Activated T-cell treated with anti-CD3 and anti-CD28 coated beads, Interleukin-2, amount 50 U/mL, for 48 hours (primary cell): ENCODE results near the gene SLC38A3.

ENCODE experiments used
- DNase-seq, 2 experiments: peaks; one replicate each; pipeline ENCODE4 v3.0.0-alpha.2; 2020

The SLC38A3 gene

DNA sequence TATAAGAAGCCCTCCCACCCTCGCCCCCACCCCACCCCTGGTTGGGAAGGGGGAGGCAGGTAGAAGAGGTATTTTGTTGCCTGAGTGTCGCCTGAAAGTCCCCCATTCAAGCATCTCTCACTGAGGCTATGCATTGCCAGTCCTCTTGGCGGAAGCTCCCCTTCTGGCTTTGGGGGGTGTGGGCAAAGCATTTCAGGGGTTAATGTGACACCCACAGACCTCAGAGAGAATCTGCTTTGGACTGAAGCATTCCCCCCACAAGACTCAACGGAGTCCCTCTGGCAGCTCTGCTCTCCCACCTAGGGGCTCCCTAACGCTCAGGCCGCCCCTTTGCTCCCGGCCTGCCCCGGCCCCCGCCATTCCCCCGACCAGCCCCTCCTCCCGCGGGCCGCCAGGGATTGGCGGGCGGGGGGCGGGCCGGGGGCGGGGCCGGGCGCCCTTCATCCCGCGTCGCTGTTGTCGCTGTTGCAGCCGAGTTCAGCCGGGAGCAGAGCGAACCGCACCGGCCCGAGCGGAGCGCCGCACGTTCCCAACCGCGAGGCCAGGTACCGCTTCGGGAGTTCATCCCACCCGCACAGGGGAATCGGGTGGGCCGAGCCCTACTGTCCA is at the start of gene SLC38A3:
Gene SLC38A3 (plus strand): TSS at position 468 of the 609 bp plus-strand sequence. CDS start 8,929 bp downstream, outside the sequence.
- DNase-seq: peak in 1 of 2 experiments; percentile 33

DNA sequence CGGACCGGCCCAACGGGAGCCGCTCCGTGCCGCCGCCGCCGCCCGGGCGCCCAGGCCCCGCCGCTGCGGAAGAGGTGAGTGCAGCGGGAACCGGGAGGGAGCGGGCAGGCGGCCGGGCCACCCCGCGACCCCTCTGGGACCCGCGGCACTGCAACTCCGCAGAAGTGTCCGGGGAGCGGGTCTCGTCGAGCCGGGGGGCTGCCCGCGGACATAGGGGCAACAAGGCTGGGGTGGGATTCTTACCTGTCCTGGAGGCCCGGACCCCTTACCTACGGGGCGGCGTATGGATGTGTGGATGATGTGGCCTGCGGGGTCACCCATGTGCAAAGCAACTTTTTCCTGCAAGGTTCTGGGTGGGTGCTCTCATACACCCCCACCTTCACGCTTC is 49.6 kb upstream of the SLC38A3 start:
- DNase-seq: peak in 1 of 2 experiments; percentile 30

DNA sequence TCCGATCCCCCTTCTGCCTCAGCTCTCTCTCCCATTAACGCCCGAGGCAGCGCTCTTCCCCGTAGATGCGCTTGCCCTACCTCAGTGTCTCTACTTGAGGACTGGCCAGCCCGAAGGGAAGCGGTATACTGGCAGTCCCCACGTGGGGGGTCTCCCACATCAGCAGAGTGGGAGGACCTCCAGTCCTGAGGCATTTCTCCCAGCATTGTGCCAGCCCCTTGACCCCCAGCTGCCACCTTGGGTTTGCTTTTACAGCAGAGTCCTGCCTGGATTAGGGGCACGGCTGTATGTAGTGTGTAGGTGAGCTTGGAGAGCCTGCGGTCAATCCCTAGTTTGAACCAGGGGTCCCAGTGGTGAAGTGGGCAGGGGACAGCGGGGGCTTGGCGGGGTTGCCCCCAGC is 49.2 kb upstream of the SLC38A3 start:
- DNase-seq: no peak

DNA sequence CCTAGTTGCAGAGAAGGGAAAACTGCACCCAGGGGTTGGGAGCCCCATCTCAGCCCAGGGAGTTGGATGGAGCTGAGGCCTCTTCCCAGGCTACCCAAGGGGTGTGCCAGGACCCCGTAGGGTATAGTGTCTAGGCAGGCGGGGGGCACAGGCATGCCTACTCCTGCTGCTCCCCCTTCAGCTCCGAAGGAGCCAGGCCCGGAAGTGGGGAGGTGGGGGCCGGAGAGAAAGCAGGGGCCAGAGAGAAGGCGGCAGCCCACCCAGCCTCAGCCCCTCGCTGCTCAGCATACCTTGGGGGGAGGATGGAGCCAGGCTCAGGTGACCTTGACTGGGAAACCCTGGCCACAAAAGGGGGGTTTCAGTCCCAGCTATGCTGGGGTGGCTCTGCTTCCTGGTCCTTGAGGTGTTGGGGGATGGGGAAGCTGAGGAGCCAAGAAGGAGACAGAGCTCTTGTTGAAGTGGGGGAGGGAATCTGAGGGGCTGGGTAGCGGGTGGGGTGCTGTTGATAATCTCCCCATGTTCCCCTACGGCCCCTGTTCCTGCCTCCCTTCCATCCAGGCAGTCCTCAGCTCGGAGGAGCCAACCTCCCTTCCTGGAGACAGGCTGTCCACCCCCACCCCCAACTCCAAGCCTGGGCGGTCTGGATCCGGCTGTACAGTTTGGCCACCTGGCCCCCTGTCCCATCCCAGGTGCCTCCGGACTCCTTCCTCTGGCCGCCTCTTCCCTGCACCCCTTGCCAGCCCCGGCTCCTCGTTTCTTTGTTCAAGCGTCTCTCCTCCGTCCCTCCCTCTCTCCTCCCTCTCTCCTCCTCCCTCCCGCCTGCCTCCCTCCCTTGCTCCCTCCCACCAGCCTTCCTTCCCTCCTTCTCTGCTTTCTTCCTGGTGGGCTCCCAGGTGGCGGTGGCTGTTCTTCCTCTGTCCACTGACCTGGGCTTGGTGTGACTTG is 48.2 kb upstream of the SLC38A3 start:
- no peak for DNase-seq

DNA sequence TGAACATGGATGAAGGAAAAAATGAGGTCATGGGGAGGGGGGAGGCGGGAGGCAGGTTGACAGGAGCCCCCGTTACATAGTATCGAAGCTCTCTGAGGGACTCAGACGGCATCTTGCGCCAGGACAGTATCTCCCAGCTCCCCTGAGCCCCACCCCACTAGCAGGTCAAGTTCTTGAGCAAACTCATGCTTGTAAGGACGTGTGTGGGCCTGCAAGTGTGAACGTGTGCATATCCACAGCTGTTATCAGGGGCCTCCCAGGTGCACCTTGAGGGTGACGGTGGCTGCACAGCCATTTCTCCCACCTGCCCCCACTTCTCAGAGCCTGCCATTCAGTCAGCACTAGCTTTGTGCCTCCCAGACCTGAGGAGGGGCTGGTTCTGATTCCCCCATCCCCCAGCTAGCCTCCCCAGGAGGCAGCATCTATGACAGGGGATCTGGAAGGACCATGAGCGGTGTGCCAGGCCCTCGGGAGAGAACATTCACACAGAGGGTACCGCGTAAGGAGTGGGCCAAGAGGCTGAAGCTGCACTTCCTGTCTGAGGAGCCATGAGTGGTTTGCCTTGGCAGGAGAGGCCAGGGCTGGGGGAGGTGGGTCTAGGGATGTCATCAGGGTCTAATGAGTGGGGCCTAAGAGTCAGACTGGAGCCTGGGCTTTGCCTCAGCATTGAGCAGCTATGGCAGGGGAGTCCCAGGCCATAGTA is 47.1 kb upstream of the SLC38A3 start:
- no peak for DNase-seq

DNA sequence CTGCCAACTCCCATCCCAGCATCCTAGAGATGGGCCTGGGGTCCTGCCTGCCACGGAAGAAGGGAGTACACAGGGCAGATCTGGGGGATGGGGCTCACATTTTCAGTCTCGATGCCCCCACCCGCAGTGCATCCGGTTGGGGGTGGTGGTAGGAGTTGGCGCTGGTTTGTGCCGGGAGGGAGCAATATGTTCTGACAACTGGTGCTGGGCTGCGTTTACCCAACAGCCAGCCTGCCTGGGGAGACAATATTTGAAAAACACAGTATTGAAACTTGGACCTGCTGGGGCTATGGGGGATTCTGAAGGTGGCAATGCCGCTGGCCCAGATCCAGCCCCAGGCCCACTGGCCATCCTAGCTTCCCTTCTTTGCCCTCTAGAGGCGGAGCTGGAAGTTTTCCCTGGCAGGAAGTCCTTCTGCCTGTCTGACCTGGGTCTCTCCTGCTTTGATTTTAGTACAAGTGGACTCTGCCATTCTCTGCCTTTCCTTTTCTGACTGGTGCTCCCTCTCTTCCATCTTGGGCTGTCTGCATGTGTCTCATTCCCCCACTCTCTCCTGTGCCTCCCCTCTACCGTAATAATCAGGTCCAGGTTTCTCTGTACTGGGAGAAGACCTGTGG is 46.4 kb upstream of the SLC38A3 start:
- no peak for DNase-seq

DNA sequence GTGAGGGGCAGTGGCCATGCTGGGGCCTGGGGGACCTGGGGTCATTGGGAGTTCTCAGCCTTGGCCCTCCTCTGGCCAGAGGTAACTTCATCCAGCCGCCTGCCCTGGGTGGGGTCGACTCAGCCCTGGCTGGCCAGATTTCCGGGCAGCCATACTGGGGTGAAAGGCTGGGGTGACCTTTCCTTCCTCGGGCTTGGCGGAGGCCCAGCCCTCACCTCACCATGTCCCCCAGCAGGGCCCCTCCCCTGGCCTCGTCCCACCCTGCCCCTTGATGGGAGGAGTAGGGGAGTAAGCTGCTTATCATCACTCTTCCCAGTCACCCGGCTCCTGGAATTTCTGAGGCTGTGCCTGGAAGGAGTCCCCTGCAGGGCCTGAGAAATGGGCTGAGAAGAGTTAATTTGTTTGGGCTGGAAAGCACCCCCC is 44.5 kb upstream of the SLC38A3 start:
- no peak for DNase-seq

DNA sequence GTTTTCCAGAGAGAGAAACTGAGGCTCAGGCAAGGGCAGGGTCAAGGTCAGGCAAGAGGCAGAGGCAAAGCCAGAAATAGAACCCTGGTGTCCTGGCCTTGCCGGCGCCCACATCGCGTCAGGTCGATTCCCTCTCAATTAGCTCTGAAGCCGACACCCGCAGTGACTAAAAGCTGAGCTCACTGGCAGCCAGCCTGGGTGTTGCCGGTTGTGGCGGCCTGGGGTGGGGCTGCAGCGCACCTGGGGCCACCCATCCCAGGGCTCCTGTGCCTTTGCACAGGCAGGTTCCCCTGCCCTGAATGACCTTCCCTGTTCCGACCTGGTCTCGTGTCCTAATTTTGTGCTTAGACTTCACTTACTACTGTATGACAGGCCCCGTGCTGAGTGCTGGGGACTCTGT is 43.8 kb upstream of the SLC38A3 start:
- DNase-seq: no peak

DNA sequence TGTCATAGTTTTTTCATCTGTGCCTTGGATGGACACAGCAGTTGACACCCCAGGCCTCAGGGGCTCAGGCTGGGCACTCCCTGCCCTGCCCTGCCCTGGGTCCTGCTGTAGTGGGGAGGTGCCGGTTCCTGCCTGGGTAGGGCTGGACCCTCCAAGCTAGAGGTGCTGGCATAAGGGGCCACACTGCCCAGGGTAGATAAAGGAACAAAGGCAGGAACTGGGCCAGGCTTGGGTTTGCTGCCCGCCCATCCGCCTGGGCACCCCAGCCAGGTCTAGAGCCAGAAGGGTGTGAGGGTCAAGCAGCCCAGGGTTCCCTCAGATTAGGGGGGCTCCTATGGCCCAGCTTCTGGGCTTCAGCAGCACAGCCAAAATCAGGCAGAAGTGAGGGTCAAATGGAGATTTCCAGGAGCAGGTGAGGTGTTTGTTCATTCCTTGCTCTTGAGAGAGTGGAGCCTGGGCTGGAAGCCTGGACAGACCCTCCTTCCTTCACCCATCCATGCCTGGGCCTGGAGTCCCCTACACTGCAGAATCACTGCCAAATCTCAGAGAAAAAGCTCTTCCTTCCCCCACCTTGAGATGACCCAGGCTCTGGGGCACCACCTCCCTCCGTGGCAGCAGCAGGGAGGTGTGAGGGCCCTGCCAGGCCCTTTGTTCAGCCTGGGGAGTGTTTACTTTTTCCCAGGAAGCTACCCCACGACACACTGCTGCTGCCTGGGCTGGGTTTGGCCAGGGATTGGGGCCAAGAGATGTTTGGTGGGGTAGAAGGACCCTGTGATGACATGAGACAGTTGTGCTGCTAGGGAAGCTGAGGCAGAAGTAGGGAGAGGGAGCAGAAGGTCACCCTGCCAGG is 42.8 kb upstream of the SLC38A3 start:
- DNase-seq: no peak

DNA sequence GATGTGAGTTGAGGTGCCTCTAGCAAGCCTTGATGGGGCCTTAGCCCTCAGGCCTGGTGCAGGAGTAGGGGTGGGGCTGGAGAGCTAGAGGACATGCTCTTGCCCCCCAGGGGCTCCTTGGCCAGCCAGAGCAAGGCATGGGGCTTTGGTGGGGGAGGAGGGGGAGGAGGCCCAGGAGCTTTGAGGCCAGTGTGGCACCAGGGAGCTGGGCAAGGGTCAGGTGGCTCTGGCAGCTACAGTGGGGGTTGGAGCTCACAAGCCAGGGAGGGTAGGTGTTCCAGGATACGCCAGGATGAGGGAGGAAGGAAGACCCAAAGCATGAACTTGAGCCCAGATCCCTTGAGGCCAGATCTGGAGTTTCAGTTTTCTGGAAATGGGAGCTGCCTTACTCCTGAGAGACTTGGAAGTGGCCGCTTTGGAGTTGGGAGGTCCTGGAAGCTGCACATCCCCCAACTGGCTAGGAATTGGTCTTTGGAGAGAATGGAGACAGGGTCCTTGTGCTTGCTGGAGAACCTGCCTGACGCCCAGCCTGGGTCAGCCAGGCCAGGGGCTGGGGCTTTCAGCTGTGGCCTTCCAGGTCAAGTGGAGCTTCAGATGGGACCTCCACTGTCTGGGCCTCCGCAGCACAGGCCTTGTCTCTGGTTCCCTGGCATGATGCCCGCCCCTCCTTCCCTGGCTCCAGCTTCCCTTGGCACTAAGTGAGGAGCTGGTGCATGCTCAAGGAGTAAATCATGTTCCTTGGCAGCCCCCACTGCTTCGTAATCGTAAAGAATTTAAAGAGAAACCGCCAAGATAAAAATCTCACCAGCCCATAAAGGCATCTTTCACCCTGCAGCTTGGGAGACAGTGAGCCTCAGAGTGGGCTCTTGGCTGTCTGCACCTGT is 41.3 kb upstream of the SLC38A3 start:
- DNase-seq: no peak

DNA sequence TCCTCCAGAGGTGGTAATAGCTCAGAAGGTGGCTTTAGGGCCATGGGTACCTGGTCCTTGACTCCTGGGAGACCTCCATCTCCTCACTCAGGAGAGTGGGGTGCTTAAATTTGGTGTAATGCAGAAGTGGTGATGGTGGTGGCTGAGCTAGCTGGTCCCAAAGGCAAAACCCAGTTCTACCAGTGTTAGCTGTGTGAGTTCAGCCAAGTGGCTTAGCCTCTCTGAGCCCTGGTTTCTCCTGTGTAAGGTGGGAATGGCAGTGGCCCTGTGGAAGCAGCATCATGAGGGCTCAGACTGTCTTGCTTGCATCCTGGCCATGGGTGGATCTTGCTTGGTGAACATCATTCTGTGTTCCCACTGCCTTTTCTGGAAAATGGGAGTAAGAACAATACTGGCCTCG is 40.6 kb upstream of the SLC38A3 start:
- DNase-seq: no peak

DNA sequence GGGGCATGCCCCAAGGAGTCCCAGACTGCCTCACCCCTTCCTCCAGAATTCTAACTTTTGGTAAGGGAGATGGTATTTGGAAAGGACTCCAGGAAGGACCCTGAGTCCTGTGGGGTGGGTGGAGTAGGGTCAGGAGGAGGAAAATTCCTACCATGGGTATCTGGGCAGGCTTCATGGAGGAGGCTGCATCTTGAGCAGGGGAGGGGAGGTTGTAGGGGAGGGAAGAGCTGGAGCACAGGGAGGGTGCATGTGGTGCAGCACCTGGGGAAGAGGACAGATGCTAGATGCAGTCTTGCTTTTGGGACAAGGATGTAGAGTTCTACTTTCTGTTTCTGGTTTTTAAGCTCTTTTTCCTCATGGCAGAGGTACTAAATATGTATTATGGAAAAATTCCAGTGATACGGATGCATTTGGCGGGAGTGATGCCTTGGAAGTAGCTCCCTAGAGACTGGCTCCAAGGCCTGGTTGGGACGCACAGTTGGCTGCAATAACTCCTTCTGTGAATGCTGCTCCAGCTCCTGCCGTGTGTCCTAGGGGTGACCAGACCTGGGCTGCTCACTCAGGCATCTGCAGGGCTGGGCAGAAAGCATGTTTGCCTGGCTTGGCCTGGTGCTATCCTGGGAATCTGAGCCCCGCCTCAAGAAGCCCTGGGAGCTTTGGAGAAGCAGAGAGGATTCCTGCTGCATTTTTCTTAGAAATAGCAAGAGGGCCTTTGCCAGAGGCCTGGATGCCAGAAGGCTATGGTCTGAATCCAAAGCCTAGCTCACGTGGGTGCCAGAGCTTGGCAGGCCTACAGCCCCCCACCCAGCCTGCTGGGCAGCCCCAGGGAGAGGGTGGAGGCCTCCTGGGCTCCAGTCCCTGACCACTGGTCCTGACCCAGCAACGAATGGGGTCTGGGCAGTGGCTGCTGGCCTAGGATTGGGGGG is 39.8 kb upstream of the SLC38A3 start:
- no peak for DNase-seq

DNA sequence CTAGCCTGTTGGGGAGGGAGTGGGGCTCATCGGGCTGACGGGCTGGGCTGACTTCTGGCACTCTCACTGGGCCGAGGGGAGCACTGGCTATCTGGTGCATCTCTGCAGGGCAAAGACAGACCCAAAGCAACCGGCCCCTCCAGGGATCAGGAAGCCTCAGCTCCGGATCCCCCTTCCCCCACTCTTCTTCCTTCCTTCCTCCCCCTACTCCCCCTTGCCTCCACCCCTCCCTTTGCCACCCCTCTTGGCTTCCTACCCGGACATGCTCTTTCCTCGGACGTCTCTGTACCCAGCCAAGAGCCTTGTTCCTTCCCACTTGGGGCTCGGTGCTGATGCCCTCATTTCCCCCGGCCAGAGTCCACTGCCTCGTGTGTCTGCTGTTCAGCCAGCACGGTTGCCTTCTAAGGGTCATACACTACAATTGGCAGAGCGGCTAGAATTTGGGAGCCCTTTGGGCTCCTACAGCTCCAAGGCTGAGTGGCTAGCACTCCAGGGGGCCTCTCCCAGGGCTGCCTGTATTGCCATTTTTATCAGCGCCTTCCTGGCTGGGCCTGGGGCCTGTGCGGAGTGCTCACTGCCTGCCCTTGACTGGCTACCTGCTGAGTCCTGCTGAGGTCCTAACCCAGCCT is 39.0 kb upstream of the SLC38A3 start:
- no peak for DNase-seq

DNA sequence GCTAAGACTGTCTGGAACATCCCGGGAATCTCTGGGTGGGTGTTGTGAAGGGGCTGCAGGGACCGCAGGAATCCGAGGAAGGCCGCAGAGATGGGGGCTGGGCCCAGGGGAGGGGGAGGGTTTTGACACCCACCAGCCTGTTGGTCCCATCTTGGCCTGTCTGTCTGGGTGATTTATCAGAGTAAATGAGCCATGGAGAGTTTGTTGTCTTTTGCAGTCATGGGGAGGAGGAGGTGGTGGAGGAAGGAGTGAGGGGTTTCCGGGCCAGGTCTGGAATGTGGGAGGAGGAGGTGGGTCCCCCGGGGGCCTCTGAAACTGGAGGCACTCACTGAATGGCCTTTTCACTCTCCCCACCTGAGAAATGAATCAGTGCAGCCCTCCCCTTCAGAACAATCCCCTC is 38.5 kb upstream of the SLC38A3 start:
- no peak for DNase-seq

DNA sequence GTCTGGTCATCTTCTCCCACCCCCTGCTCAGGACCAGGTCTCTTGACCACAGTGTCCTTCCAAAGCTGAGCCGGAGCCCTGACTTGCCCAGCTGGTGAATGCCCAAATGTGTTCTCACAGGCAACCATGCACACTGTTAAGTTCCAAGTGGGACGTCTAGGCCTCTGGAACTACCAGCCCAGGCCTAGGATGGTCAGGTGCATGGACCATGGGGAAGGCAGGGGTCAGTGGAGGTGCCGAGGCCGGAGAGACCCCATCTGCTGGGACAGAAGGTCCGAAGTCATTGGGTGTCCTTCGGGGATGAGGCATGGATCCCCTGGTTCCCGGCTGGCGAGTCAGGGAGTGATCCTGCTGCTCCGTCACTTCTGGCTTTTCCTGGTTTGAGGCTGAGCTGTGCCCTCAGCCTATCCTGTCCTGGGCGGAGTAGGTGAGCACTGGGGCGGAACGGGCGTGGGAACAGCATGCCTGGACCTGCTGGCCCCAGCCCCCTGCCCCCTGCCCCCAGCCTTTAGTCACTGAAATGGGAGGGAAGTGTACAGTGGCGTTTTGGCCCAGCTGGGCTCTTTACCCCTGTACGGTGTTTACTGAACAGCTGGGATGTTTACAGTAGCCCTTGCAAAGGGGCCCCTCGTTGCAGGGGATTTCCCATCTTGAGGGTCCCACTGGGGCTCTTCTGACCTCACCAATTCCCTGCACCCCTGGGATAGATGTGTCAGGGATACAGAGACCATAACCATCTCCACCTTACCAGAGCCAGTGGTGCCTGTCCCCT is 37.8 kb upstream of the SLC38A3 start:
- no peak for DNase-seq

DNA sequence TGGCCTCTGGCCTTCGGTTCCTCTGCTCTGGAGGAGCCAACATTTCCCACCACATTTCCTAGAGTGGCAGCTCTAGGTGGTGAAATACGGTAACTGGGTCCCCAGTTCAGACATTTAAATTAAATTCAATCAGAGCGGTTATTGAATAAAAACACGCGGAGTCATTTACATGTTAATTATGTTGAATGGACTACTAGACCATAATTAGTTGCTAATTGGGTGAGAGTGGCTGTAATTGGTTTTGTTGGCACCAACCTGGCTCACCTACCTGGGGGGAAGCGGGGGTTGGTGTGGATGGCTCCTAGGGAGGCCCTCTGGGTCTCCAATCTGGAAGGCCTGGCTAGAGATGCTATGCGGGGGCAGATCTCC is 37.2 kb upstream of the SLC38A3 start:
- DNase-seq: no peak

DNA sequence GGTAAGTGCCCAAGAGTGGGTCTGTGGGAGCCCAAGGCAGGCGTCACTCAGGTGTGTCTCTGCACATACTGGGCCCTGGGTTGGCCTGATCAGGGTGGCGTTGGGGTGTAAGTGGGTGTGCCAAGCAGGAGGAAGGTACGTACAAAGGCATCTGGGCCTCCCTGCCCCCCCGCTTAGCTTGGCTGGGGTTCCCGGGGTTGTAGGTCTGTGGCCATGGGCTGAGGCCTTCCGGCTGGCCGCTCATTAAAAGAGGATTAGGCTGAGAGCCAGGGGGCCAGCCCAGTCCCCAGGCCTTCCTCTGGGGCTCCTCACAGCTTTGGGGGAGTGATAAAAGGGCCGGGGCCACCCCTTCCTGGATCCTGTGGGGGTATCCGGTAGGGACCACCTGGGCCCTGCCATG is 36.7 kb upstream of the SLC38A3 start:
- DNase-seq: no peak

DNA sequence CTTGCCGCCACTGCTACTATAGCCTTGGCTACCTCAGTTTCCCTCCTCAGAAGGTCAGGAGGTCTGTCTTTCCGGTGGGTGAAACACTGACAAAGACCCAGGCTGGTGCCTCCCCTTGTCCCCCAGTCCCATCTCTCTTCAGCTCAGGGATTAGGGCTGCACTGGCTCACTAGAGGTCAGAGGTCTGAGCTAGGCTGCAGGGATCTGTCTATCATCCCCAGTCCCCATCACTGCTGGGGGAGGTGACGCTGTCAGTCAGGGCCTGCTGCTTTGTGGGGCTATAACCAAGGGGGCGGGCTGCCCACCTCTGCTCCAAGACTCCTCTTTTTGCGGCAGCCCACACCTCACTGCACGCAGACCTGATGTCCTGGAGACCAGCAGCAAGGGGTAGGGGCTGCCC is 36.3 kb upstream of the SLC38A3 start:
- no peak for DNase-seq
